Natural killer cell (primary cell): ENCODE data around the gene C8G. TPM values are rescaled to one million over a fixed set of nuclear protein-coding genes. Genes with fewer than 3 reads are reported as not detected.

Experiments used
- ATAC-seq, 3 donors: fragments of 150-1000 bp in 2 of 3; fragments of 200-7000 bp in 1 of 3; cut with Tn5 transposase; 1 replicate in 1 of 3; 2 replicates in 2 of 3; pipeline ENCODE4 v1.10.0; 2021; ENCODE audit warnings: mild to moderate bottlenecking in 2 of 3, moderate library complexity in 2 of 3
- DNase-seq, 2 donors: peaks; one replicate each; pipeline versions ENCODE4 v3.0.0 to v3.0.0-alpha.2; 2013 to 2021; ENCODE audit warnings: mixed read lengths in 1 of 2
- H3K27ac ChIP-seq: one replicate; pipeline ENCODE4 v1.5.1; 2013; ENCODE audit warnings: mild to moderate bottlenecking, low read length
- H3K27me3 ChIP-seq: one replicate; pipeline ENCODE4 v1.6.1; 2013; ENCODE audit warnings: low read length; ENCODE audit not compliant: control insufficient read depth, insufficient read depth
- H3K36me3 ChIP-seq: one replicate; pipeline ENCODE4 v1.6.1; 2013; ENCODE audit warnings: low read length; ENCODE audit not compliant: control insufficient read depth, insufficient read depth
- H3K4me1 ChIP-seq: one replicate; pipeline ENCODE4 v1.6.1; 2013; ENCODE audit warnings: low read length; ENCODE audit not compliant: control insufficient read depth, insufficient read depth
- H3K4me3 ChIP-seq: one replicate; pipeline ENCODE4 v1.5.1; 2013; ENCODE audit warnings: low read length
- H3K9me3 ChIP-seq: one replicate; pipeline ENCODE4 v1.6.1; 2013; ENCODE audit warnings: low read length; ENCODE audit not compliant: control insufficient read depth, insufficient read depth
- H3K27ac Mint-ChIP-seq, 2 donors: one replicate each; pipeline ENCODE4 v1.8.0; 2022; ENCODE audit warnings: mild to moderate bottlenecking in 2 of 2, mixed read lengths in 2 of 2, moderate library complexity in 1 of 2
- H3K27me3 Mint-ChIP-seq, 2 donors: one replicate each; pipeline ENCODE4 v1.8.0; 2022; ENCODE audit warnings: low read depth in 2 of 2, mixed read lengths in 2 of 2
- H3K36me3 Mint-ChIP-seq: one replicate; pipeline ENCODE4 v1.8.0; 2022; ENCODE audit warnings: mixed read lengths
- H3K4me1 Mint-ChIP-seq, 2 donors: one replicate each; pipeline ENCODE4 v1.8.0; 2022; ENCODE audit warnings: mixed read lengths in 2 of 2
- H3K4me3 Mint-ChIP-seq: one replicate; pipeline ENCODE4 v1.8.0; 2022; ENCODE audit warnings: mild to moderate bottlenecking, moderate library complexity, mixed read lengths
- H3K9me3 Mint-ChIP-seq, 2 donors: one replicate each; pipeline ENCODE4 v1.8.0; 2022; ENCODE audit warnings: mixed read lengths in 2 of 2
- CTCF ChIP-seq: fragments of 200-600 bp; IDR thresholded peaks from one replicate; pipeline ENCODE4 v1.8.0; 2022; ENCODE audit warnings: antibody characterized with exemption
- WGBS: methylation state at CpG from one replicate; pipeline ENCODE4 v1.1.7; 2013; ENCODE audit warnings: missing lambda C conversion rate; ENCODE audit not compliant: insufficient coverage; 5-methylcytosine and 5-hydroxymethylcytosine counted together
- intact Hi-C: fragments of 100-400 bp; cut with micrococcal nuclease; formaldehyde crosslinking; loops from one replicate; pipeline ENCODE4 v1.14.2; 2022
- total RNA-seq, 4 donors: library from RNA; stranded (reverse); fragments of 120-200 nt in 1 of 4; gene quantifications; one replicate each; pipeline versions ENCODE4 v1.2.3 to v1.2.4, GENCODE V29; 2013 to 2022

Gene C8G
- total RNA-seq, 3 donors from 2014 or later (not counting 1 experiment from before 2014, with no cell fraction given), result 3.9 to 8.5 (median 7.3) TPM

- no peak for TF ChIP-seq CTCF
- Mint-ChIP-seq H3K27me3 (no peaks in the 10 kb centered on the region), H3K4me1 (peaks cover 6 to 39% of the 10 kb centered on the region in 2 donors), H3K27ac (peak overlapping the region in 1 of 2 donors; percentile 38), H3K9me3 (no peaks in the 10 kb centered on the region), H3K4me3 (no peak overlapping the region), H3K36me3 (no peaks in the 10 kb centered on the region)
- no peak for ATAC-seq
- intact Hi-C loops, result no loop called here
- peaks cover 47% of the 10 kb centered on the region for H3K4me1 ChIP-seq
- WGBS, result 92% methylated on average over 11 of the region's 11 CpGs
- no peaks in the 10 kb centered on the region for H3K9me3 ChIP-seq
- H3K27ac ChIP-seq, result no peak overlapping the region
- no peak for DNase-seq
- H3K4me3 ChIP-seq, result no peak overlapping the region
- no peaks in the 10 kb centered on the region for H3K27me3 ChIP-seq
- no peaks in the 10 kb centered on the region for H3K36me3 ChIP-seq
Observed at GRCh38 chr9:136972335-136972734, 27.3 kb downstream of the C8G start.

GRCh38 chr9:136972743-136973142 lies 27.7 kb downstream of the C8G start:
- intact Hi-C loops, result no loop called here
- H3K4me3 Mint-ChIP-seq, result no peak overlapping the region
- peak overlapping the region in 1 of 2 donors; percentile 38 for H3K27ac Mint-ChIP-seq
- no peak for TF ChIP-seq CTCF
- H3K9me3 Mint-ChIP-seq, result no peaks in the 10 kb centered on the region
- H3K9me3 ChIP-seq, result no peaks in the 10 kb centered on the region
- H3K36me3 Mint-ChIP-seq, result no peaks in the 10 kb centered on the region
- H3K4me1 Mint-ChIP-seq, result peaks cover 6 to 42% of the 10 kb centered on the region in 2 donors
- H3K27ac ChIP-seq, result no peak overlapping the region
- ATAC-seq, result no peak
- no peaks in the 10 kb centered on the region for H3K27me3 ChIP-seq
- no peak overlapping the region for H3K4me3 ChIP-seq
- WGBS, result 84% methylated on average over 13 of the region's 13 CpGs
- peaks cover 50% of the 10 kb centered on the region for H3K4me1 ChIP-seq
- no peaks in the 10 kb centered on the region for H3K36me3 ChIP-seq
- no peaks in the 10 kb centered on the region for H3K27me3 Mint-ChIP-seq
- no peak for DNase-seq

GRCh38 chr9:136973618-136974617 lies 28.9 kb downstream of the C8G start:
- Mint-ChIP-seq H3K36me3 (no peaks in the 10 kb centered on the region), H3K4me3 (no peak overlapping the region), H3K27me3 (no peaks in the 10 kb centered on the region), H3K9me3 (no peaks in the 10 kb centered on the region), H3K4me1 (peaks cover 6 to 42% of the 10 kb centered on the region in 2 donors), H3K27ac (peak overlapping the region in 1 of 2 donors; percentile 38)
- ATAC-seq, result no peak
- peak overlapping the region; percentile 51 for H3K27ac ChIP-seq
- 91% methylated on average over 29 of the region's 29 CpGs for whole genome bisulfite sequencing
- H3K9me3 ChIP-seq, result no peaks in the 10 kb centered on the region
- peaks cover 59% of the 10 kb centered on the region for H3K4me1 ChIP-seq
- H3K36me3 ChIP-seq, result no peaks in the 10 kb centered on the region
- no peak for DNase-seq
- no peak for TF ChIP-seq CTCF
- H3K27me3 ChIP-seq, result no peaks in the 10 kb centered on the region
- intact Hi-C loops, result no loop called here
- H3K4me3 ChIP-seq, result no peak overlapping the region
